CD14-positive monocyte (primary cell): ENCODE measurements around the gene SHLD1. TPM values are rescaled to one million over a fixed set of nuclear protein-coding genes. Genes with fewer than 3 reads are reported as not detected.

ENCODE experiments used
- DNase-seq, 3 donors: peaks; one replicate each; pipeline ENCODE4 v3.0.0-alpha.2; 2011 to 2022
- H2AFZ ChIP-seq: 2 replicates; pipeline ENCODE4 v1.6.0; 2012; ENCODE audit warnings: mild to moderate bottlenecking, low read depth, low read length, inconsistent platforms; ENCODE audit not compliant: insufficient read depth, poor library complexity, severe bottlenecking
- H3K27ac ChIP-seq, 2 donors: 1 replicate in 1 of 2; 2 replicates in 1 of 2; pipeline ENCODE4 v1.5.1; 2012 to 2013; ENCODE audit warnings: low read length in 2 of 2, control low read depth in 1 of 2, inconsistent platforms in 1 of 2, low read depth in 1 of 2, mild to moderate bottlenecking in 1 of 2
- H3K27me3 ChIP-seq, 2 donors: one replicate each; pipeline versions ENCODE4 v1.6.0 to v1.6.1; 2011 to 2013; ENCODE audit warnings: low read length in 2 of 2; ENCODE audit not compliant: control insufficient read depth in 2 of 2, insufficient read depth in 2 of 2
- H3K36me3 ChIP-seq, 2 donors: replicated peaks in 1 of 2; 1 replicate in 1 of 2; 2 replicates in 1 of 2; pipeline versions ENCODE4 v1.5.1 to v1.6.1; 2012 to 2013; ENCODE audit warnings: low read length in 2 of 2, control low read depth in 1 of 2, inconsistent platforms in 1 of 2, mild to moderate bottlenecking in 1 of 2; ENCODE audit not compliant: insufficient read depth in 2 of 2, control insufficient read depth in 1 of 2
- H3K4me1 ChIP-seq, 2 donors: 1 replicate in 1 of 2; 2 replicates in 1 of 2; pipeline versions ENCODE4 v1.5.1 to v1.6.1; 2012 to 2013; ENCODE audit warnings: low read length in 2 of 2, control low read depth in 1 of 2, inconsistent platforms in 1 of 2, mild to moderate bottlenecking in 1 of 2, moderate library complexity in 1 of 2; ENCODE audit not compliant: insufficient read depth in 2 of 2, control insufficient read depth in 1 of 2
- H3K4me2 ChIP-seq: replicated peaks from 2 replicates; pipeline ENCODE3; 2012; ENCODE audit warnings: low read length, moderate library complexity, mild to moderate bottlenecking; ENCODE audit not compliant: poor library complexity, severe bottlenecking; ENCODE audit errors: extremely low read depth
- H3K4me3 ChIP-seq, 3 experiments: fragments of 200-600 bp in 1 of 3; sonication (generic) in 1 of 3; replicated peaks in 1 of 3; 1 replicate in 2 of 3; 2 replicates in 1 of 3; pipeline ENCODE4 v1.5.1; 2011 to 2013; ENCODE audit warnings: low read length in 3 of 3, mild to moderate bottlenecking in 3 of 3, control low read depth in 2 of 3, low read depth in 2 of 3, inconsistent platforms in 1 of 3, moderate library complexity in 1 of 3
- H3K79me2 ChIP-seq: 2 replicates; pipeline ENCODE4 v1.6.0; 2012; ENCODE audit warnings: mild to moderate bottlenecking, control low read depth, inconsistent platforms, low read length, moderate library complexity; ENCODE audit not compliant: insufficient read depth
- H3K9ac ChIP-seq: 2 replicates; pipeline ENCODE4 v1.6.0; 2017; ENCODE audit warnings: low read length, mild to moderate bottlenecking; ENCODE audit not compliant: insufficient read depth, poor library complexity, severe bottlenecking
- H3K9me3 ChIP-seq, 2 donors: replicated peaks in 1 of 2; 1 replicate in 1 of 2; 2 replicates in 1 of 2; pipeline versions ENCODE4 v1.5.1 to v1.6.1; 2012 to 2013; ENCODE audit warnings: low read length in 2 of 2, control low read depth in 1 of 2; ENCODE audit not compliant: control insufficient read depth in 1 of 2, insufficient read depth in 1 of 2
- H4K20me1 ChIP-seq: 2 replicates; pipeline ENCODE4 v1.6.0; 2012; ENCODE audit warnings: mild to moderate bottlenecking, low read length, control low read depth, moderate library complexity; ENCODE audit not compliant: insufficient read depth
- H3K27ac Mint-ChIP-seq, 7 donors: one replicate each; pipeline ENCODE4 v1.8.0; 2020; ENCODE audit warnings: mild to moderate bottlenecking in 7 of 7, mixed read lengths in 7 of 7, moderate library complexity in 6 of 7, inconsistent platforms in 2 of 7
- H3K27me3 Mint-ChIP-seq, 3 donors: one replicate each; pipeline ENCODE4 v1.8.0; 2021 to 2022; ENCODE audit warnings: low read depth in 3 of 3, mild to moderate bottlenecking in 3 of 3, mixed read lengths in 3 of 3, moderate library complexity in 3 of 3, inconsistent platforms in 1 of 3
- H3K36me3 Mint-ChIP-seq, 2 donors: one replicate each; pipeline ENCODE4 v1.8.0; 2020; ENCODE audit warnings: mixed read lengths in 2 of 2, inconsistent platforms in 1 of 2, mild to moderate bottlenecking in 1 of 2
- H3K4me1 Mint-ChIP-seq: one replicate; pipeline ENCODE4 v1.8.0; 2020; ENCODE audit warnings: mild to moderate bottlenecking, mixed read lengths
- H3K4me3 Mint-ChIP-seq, 2 donors: one replicate each; pipeline ENCODE4 v1.8.0; 2020; ENCODE audit warnings: mild to moderate bottlenecking in 2 of 2, mixed read lengths in 2 of 2, moderate library complexity in 1 of 2
- H3K9me3 Mint-ChIP-seq, 7 donors: one replicate each; pipeline ENCODE4 v1.8.0; 2020 to 2022; ENCODE audit warnings: mixed read lengths in 7 of 7, mild to moderate bottlenecking in 6 of 7, moderate library complexity in 6 of 7, inconsistent platforms in 2 of 7
- WGBS: methylation state at CpG from one replicate; pipeline ENCODE4 v1.1.5; 2013; ENCODE audit warnings: missing lambda C conversion rate; ENCODE audit not compliant: insufficient coverage; 5-methylcytosine and 5-hydroxymethylcytosine counted together
- intact Hi-C, 2 donors: fragments of 100-400 bp; cut with micrococcal nuclease; formaldehyde crosslinking; loops; one replicate each; pipeline versions ENCODE4 v1.15.0 to v1.15.1; 2023
- polyA plus RNA-seq, 3 donors: library from polyadenylated mRNA; depleted of rRNA in 1 of 3; unstranded in 2 of 3; stranded (reverse) in 1 of 3; fragments of 300-500 nt in 2 of 3; fragments of >200 nt in 1 of 3; fragmentation: Illumina TruSeq in 2 of 3; gene quantifications; 1 replicate in 2 of 3; 2 replicates in 1 of 3; pipeline ENCODE4 v1.2.3, GENCODE V29; 2012 to 2021
- TF ChIP-seq, protein P1 (sequence below): fragments of 200-600 bp; IDR thresholded peaks from one replicate; pipeline ENCODE4 v1.8.0; 2022; ENCODE audit warnings: antibody characterized with exemption, mild to moderate bottlenecking

SHLD1 gene
- polyA plus RNA-seq, 3 donors: 8.3 to 12.7 (median 11.5) TPM

DNA sequence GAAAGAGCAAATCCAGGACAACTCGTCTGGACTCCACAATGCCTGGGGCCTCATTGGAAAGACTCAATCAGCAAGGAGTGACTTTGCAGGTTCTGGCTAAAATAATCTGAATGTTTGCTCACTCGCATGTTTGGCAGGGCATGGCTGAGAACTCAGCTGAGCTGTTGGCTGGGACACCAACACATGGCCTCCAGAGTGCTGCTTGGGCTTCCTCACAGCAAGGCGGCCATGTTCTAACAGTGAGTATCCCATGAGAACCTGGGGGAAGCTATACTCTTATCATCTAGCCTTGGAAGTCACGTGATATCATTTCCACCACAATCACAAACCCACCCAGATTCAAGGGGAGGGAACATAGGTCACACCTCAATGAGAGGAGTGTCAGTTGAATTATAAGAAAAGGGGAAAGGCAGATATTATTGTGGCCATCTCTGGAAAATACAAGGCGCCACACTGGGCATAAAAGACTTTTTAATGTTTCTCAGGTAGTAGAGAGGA is 23.1 kb upstream of the SHLD1 start:
- Mint-ChIP-seq H3K4me1 (peaks cover 28% of the 10 kb centered on the region), H3K27me3 (peaks cover 1 to 12% (median 3%) of the 10 kb centered on the region in 3 donors), H3K27ac (no peak overlapping the region), H3K4me3 (no peak overlapping the region), H3K36me3 (peaks cover 5% of the 10 kb centered on the region in 2 donors), H3K9me3 (peaks cover 3 to 10% (median 6%) of the 10 kb centered on the region in 7 donors)
- DNase-seq: no peak
- no peaks in the 10 kb centered on the region for H3K27me3 ChIP-seq
- TF ChIP-seq, protein P1, sequence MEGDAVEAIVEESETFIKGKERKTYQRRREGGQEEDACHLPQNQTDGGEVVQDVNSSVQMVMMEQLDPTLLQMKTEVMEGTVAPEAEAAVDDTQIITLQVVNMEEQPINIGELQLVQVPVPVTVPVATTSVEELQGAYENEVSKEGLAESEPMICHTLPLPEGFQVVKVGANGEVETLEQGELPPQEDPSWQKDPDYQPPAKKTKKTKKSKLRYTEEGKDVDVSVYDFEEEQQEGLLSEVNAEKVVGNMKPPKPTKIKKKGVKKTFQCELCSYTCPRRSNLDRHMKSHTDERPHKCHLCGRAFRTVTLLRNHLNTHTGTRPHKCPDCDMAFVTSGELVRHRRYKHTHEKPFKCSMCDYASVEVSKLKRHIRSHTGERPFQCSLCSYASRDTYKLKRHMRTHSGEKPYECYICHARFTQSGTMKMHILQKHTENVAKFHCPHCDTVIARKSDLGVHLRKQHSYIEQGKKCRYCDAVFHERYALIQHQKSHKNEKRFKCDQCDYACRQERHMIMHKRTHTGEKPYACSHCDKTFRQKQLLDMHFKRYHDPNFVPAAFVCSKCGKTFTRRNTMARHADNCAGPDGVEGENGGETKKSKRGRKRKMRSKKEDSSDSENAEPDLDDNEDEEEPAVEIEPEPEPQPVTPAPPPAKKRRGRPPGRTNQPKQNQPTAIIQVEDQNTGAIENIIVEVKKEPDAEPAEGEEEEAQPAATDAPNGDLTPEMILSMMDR: no peak
- H3K9me3 ChIP-seq: peaks cover 5% of the 10 kb centered on the region in 2 donors
- no peaks in the 10 kb centered on the region for H3K79me2 ChIP-seq
- no peak overlapping the region for H3K4me2 ChIP-seq
- H3K27ac ChIP-seq: no peak overlapping the region
- WGBS: 78% methylated on average over 4 of the region's 5 CpGs
- H4K20me1 ChIP-seq: no peaks in the 10 kb centered on the region
- intact Hi-C loops: no loop called here
- peaks cover 21 to 29% of the 10 kb centered on the region in 2 donors for H3K4me1 ChIP-seq
- no peak overlapping the region for H3K9ac ChIP-seq
- H2AFZ ChIP-seq: no peak overlapping the region
- no peaks in the 10 kb centered on the region for H3K36me3 ChIP-seq
- no peak overlapping the region for H3K4me3 ChIP-seq

DNA sequence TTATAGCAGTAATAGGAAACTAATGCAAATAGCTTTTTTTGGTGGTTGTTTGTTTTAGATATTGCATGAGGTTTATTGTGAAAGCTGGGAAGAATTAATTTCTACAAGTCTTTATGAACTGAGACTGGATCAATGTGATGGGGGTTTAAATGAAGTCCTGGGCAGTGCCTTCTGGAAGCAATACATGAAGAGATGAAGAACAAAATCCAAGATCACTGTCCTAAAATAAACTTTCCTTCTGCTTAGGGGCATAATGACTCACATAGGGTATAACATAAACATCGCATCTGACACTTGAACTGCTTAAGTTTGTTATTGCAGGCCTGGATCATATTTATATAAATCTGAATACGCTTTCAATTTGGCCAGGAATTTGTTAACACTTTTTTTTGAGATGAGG is 20.9 kb upstream of the SHLD1 start:
- Histone ChIP-seq H3K4me1 (peaks cover 15 to 22% of the 10 kb centered on the region in 2 donors), H3K27me3 (no peaks in the 10 kb centered on the region), H3K79me2 (no peaks in the 10 kb centered on the region), H2AFZ (no peak overlapping the region), H3K4me2 (no peak overlapping the region), H3K9ac (no peak overlapping the region), H4K20me1 (no peaks in the 10 kb centered on the region), H3K4me3 (no peak overlapping the region), H3K9me3 (peaks cover 5% of the 10 kb centered on the region in 2 donors), H3K36me3 (no peaks in the 10 kb centered on the region), H3K27ac (no peak overlapping the region)
- Mint-ChIP-seq H3K27ac (no peak overlapping the region), H3K4me1 (peaks cover 27% of the 10 kb centered on the region), H3K4me3 (no peak overlapping the region), H3K36me3 (peaks cover 5% of the 10 kb centered on the region in 2 donors), H3K27me3 (peaks cover 4 to 16% (median 8%) of the 10 kb centered on the region in 3 donors), H3K9me3 (peaks cover 3 to 10% (median 6%) of the 10 kb centered on the region in 7 donors)
- DNase-seq: no peak
- TF ChIP-seq, protein P1: no peak
- WGBS: no CpG with 5 or more reads among the region's 2 CpGs
- intact Hi-C loops: no loop called here
